HG03064 (cell line): ENCODE data around the gene DHX34.

Experiments used
- ATAC-seq: cut with Tn5 transposase; IDR thresholded peaks from one replicate; pipeline ENCODE4 v1.9.1; 2021; ENCODE audit warnings: low read depth; ENCODE audit not compliant: unreplicated experiment

The DHX34 gene

GRCh38 chr19:47430041-47430802 lies 81.1 kb downstream of the DHX34 start:
- ATAC-seq, result no peak

GRCh38 chr19:47432091-47432490 lies 83.0 kb downstream of the DHX34 start:
- ATAC-seq, result no peak
